ENCODE measurements around the gene NCAPH2.

The NCAPH2 gene

GRCh38 chr22:50474710-50475651, 33.0 kb upstream of the NCAPH2 start, which contains the start of gene SBF1:
Gene SBF1 (minus strand): TSS chr22:50475035. CDS start chr22:50474840, 195 bp downstream.
- peak; percentile 77 for DNase-seq

GRCh38 chr22:50475652-50476002, 32.4 kb upstream of the NCAPH2 start:
- DNase-seq: no peak

- DNase-seq: no peak
Measured at GRCh38 chr22:50476868-50477267, 31.2 kb upstream of the NCAPH2 start.

GRCh38 chr22:50477923-50478322, 30.1 kb upstream of the NCAPH2 start:
- no peak for DNase-seq

GRCh38 chr22:50479721-50480120, 28.3 kb upstream of the NCAPH2 start:
- no peak for DNase-seq

- no peak for DNase-seq
Measured at GRCh38 chr22:50481045-50481439, 27.0 kb upstream of the NCAPH2 start.

GRCh38 chr22:50481440-50482106, 26.5 kb upstream of the NCAPH2 start, which contains the start of gene ADM2:
Gene ADM2 (plus strand): TSS chr22:50481543. CDS start chr22:50481848, 305 bp downstream.
- DNase-seq: no peak

- no peak for DNase-seq
Measured at GRCh38 chr22:50482107-50483074, 25.6 kb upstream of the NCAPH2 start.

- no peak for DNase-seq
Measured at GRCh38 chr22:50483106-50483505, 24.9 kb upstream of the NCAPH2 start.

GRCh38 chr22:50483556-50483955, 24.5 kb upstream of the NCAPH2 start:
- DNase-seq: no peak

GRCh38 chr22:50483977-50484853, 23.8 kb upstream of the NCAPH2 start:
- DNase-seq: no peak

GRCh38 chr22:50485221-50486131, 22.5 kb upstream of the NCAPH2 start:
- no peak for DNase-seq

- no peak for DNase-seq
Measured at GRCh38 chr22:50486561-50487289, 21.3 kb upstream of the NCAPH2 start, which contains the start of gene MIOX. Gene MIOX (plus strand): TSS chr22:50486859. CDS start chr22:50486898, 39 bp downstream.

GRCh38 chr22:50487290-50488005, 20.6 kb upstream of the NCAPH2 start:
- no peak for DNase-seq

GRCh38 chr22:50488006-50488677, 19.9 kb upstream of the NCAPH2 start:
- no peak for DNase-seq

GRCh38 chr22:50488886-50489285, 19.1 kb upstream of the NCAPH2 start:
- DNase-seq: no peak

GRCh38 chr22:50489363-50490243, 18.4 kb upstream of the NCAPH2 start:
- no peak for DNase-seq

Measured in NCI-H748 treated with DMSO at 0.1 percent for 48 hours (cell line).